Measurements from ENCODE around the gene RNPS1.

Gene RNPS1

DNA sequence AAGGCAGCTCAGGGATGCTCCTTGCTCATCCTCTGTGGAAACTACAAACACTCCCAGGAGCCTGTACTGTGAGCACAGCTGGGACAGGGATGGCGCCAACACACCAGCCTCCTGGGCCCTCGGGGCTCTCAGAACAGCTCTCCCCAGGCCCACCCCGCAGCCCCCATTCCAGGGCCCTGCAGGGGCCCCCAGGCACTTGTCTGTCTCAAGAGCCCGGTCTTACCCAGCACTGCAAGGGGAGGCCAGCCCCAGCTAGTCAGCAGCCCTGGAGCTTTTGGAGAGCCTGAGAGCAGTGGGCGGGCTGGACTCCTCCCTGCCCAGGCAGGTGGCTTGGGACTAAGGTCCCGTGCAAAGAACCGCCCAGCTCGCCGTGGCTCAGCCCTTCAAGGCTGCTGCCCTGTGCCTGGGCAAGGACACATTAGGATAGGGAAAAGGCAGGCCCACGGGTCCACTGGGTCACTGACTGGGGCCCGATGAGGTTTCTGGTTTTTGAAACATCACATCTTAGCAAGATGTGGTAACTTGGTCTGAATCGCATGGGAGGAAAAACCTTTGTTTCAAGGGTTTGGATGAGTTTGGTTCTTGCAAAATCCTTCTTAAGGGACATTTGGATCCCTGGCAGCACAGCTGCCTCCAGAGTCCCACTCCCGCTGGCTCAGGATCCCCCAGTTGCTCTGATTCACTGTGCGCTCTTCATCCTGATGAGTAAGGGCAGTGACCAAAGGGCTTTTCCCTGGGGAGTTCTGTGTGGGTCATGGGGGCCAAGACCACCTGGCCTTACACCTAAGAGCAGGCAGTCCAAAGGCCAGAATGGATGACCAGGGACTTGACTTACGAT, 28.9 kb downstream of the RNPS1 start:
- Histone ChIP-seq H3K27ac (replicated peaks) (no peak overlapping the region), H3K4me3 (replicated peaks; ENCODE audit: insufficient read depth, low read length) (no peak overlapping the region), H3K27me3 (ENCODE audit: insufficient read depth, poor library complexity, severe bottlenecking) (no peaks in the 10 kb centered on the region)
- no peak for DNase-seq (ENCODE audit: low read depth in 1 of 2, low spot score in 1 of 2)
- TF ChIP-seq, protein P1, sequence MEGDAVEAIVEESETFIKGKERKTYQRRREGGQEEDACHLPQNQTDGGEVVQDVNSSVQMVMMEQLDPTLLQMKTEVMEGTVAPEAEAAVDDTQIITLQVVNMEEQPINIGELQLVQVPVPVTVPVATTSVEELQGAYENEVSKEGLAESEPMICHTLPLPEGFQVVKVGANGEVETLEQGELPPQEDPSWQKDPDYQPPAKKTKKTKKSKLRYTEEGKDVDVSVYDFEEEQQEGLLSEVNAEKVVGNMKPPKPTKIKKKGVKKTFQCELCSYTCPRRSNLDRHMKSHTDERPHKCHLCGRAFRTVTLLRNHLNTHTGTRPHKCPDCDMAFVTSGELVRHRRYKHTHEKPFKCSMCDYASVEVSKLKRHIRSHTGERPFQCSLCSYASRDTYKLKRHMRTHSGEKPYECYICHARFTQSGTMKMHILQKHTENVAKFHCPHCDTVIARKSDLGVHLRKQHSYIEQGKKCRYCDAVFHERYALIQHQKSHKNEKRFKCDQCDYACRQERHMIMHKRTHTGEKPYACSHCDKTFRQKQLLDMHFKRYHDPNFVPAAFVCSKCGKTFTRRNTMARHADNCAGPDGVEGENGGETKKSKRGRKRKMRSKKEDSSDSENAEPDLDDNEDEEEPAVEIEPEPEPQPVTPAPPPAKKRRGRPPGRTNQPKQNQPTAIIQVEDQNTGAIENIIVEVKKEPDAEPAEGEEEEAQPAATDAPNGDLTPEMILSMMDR (IDR thresholded peaks at IDR 0.05; ENCODE audit: insufficient read depth, low read length), result no peak
- no peak for TF ChIP-seq POLR2AphosphoS5 (IDR thresholded peaks at IDR 0.05; ENCODE audit: low read depth)
- TF ChIP-seq SPI1 (IDR thresholded peaks at IDR 0.05; ENCODE audit: borderline replicate concordance, low read depth), result no peak
- TF ChIP-seq, protein P2, sequence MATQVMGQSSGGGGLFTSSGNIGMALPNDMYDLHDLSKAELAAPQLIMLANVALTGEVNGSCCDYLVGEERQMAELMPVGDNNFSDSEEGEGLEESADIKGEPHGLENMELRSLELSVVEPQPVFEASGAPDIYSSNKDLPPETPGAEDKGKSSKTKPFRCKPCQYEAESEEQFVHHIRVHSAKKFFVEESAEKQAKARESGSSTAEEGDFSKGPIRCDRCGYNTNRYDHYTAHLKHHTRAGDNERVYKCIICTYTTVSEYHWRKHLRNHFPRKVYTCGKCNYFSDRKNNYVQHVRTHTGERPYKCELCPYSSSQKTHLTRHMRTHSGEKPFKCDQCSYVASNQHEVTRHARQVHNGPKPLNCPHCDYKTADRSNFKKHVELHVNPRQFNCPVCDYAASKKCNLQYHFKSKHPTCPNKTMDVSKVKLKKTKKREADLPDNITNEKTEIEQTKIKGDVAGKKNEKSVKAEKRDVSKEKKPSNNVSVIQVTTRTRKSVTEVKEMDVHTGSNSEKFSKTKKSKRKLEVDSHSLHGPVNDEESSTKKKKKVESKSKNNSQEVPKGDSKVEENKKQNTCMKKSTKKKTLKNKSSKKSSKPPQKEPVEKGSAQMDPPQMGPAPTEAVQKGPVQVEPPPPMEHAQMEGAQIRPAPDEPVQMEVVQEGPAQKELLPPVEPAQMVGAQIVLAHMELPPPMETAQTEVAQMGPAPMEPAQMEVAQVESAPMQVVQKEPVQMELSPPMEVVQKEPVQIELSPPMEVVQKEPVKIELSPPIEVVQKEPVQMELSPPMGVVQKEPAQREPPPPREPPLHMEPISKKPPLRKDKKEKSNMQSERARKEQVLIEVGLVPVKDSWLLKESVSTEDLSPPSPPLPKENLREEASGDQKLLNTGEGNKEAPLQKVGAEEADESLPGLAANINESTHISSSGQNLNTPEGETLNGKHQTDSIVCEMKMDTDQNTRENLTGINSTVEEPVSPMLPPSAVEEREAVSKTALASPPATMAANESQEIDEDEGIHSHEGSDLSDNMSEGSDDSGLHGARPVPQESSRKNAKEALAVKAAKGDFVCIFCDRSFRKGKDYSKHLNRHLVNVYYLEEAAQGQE (IDR thresholded peaks at IDR 0.05; ENCODE audit: insufficient replicate concordance, low read depth), result no peak
- TF ChIP-seq GABPA (IDR thresholded peaks at IDR 0.05; ENCODE audit: low read depth), result no peak

DNA sequence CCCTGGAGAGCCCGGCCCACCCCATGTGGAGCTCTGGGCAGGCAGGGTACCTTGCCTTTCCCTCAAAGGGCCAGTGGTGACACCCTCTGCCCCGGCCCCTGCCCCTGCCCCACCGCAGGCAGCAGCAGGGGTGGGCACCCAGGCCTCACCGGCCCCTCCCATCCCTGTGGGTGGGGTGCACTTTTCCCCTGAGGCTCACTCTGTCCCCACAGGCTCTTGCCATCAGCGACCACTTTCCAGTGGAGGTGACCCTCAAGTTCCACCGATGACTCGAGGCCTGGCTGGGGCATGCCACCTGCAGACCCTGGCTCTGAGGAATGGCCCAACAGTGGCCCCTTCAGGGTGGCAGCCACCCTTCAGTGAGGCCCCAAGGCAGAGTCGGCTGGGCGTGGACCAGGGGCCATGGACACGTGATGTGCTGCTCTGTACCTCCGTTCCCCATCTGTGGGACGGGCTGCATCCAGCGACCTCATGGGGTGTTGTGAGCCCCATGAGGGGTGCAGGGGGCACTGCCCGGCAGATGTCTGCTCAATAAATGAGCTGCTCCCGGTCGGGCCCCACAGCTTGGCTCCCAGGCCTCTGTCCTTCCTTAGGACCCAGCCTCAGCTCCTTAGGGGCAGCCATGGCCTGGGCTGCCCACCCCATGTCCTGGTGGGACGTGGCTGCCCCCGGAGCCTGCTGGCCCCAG, 29.6 kb downstream of the RNPS1 start:
- H3K27me3 ChIP-seq (ENCODE audit: insufficient read depth, poor library complexity, severe bottlenecking), result no peaks in the 10 kb centered on the region
- TF ChIP-seq GABPA (IDR thresholded peaks at IDR 0.05; ENCODE audit: low read depth) (no peak), POLR2AphosphoS5 (IDR thresholded peaks at IDR 0.05; ENCODE audit: low read depth) (no peak; the same call in 1 of the 2 replicates), SPI1 (IDR thresholded peaks at IDR 0.05; ENCODE audit: borderline replicate concordance, low read depth) (no peak)
- TF ChIP-seq, protein P1 (IDR thresholded peaks at IDR 0.05; ENCODE audit: insufficient read depth, low read length), result no peak
- TF ChIP-seq, protein P2 (IDR thresholded peaks at IDR 0.05; ENCODE audit: insufficient replicate concordance, low read depth), result no peak
- DNase-seq (ENCODE audit: low read depth in 1 of 2, low spot score in 1 of 2), result no peak
- H3K4me3 ChIP-seq (replicated peaks; ENCODE audit: insufficient read depth, low read length), result no peak overlapping the region
- H3K27ac ChIP-seq (replicated peaks), result no peak overlapping the region

DNA sequence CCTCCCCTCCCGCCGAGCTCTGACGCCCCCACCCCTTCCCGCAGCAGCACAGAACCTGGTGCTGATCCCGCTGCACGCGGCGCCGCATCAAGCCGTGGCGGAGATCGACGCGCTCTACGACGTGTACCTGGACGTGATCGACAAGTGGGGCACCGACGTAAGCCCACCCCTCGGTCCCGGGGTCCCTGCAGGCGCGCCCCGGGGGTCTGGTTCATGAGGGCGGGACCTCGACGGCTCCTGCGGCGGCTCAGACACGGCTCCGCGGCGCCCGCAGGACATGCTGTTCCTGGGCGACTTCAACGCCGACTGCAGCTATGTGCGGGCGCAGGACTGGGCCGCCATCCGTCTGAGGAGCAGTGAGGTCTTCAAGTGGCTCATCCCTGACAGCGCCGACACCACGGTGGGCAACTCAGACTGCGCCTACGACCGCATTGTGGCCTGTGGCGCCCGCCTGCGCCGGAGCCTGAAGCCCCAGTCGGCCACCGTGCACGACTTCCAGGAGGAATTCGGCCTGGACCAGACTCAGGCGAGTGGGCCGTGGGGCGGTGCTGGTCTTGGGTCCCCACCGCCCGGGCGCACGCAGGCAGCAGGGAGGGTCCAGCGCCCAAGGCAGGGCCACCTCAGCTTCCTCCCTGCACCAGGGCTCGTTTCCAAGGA, 30.3 kb downstream of the RNPS1 start:
- H3K27ac ChIP-seq (replicated peaks), result no peak overlapping the region
- TF ChIP-seq SPI1 (IDR thresholded peaks at IDR 0.05; ENCODE audit: borderline replicate concordance, low read depth), result no peak
- TF ChIP-seq, protein P2 (IDR thresholded peaks at IDR 0.05; ENCODE audit: insufficient replicate concordance, low read depth), result no peak
- TF ChIP-seq, protein P1 (IDR thresholded peaks at IDR 0.05; ENCODE audit: insufficient read depth, low read length), result no peak
- H3K27me3 ChIP-seq (ENCODE audit: insufficient read depth, poor library complexity, severe bottlenecking), result no peaks in the 10 kb centered on the region
- H3K4me3 ChIP-seq (replicated peaks; ENCODE audit: insufficient read depth, low read length), result no peak overlapping the region
- DNase-seq (ENCODE audit: low read depth in 1 of 2, low spot score in 1 of 2), result no peak
